GM21576 (cell line): Measurements from ENCODE around the gene SRMS.

Experiments used
- ATAC-seq: cut with Tn5 transposase; IDR thresholded peaks from one replicate; pipeline ENCODE4 v1.9.1; 2021; ENCODE audit warnings: mild to moderate bottlenecking, moderate library complexity; ENCODE audit not compliant: unreplicated experiment

SRMS gene

GRCh38 chr20:63539441-63540370 lies 7.8 kb downstream of the SRMS start:
- ATAC-seq, result no peak

- ATAC-seq, result no peak
Measured at GRCh38 chr20:63539092-63539430, 8.5 kb downstream of the SRMS start.

- ATAC-seq, result no peak
Measured at GRCh38 chr20:63538204-63539091, 9.1 kb downstream of the SRMS start.

GRCh38 chr20:63537525-63538203 lies 9.9 kb downstream of the SRMS start:
- peak; percentile 80 for ATAC-seq

- ATAC-seq, result peak; percentile 10
Measured at GRCh38 chr20:63536997-63537524, 10.5 kb downstream of the SRMS start, which contains the start of gene PTK6. PTK6 (minus strand) TSS chr20:63537376; CDS start chr20:63537314, 62 bp downstream.

- ATAC-seq, result no peak
Measured at GRCh38 chr20:63536241-63536977, 11.1 kb downstream of the SRMS start.

- ATAC-seq, result no peak
Measured at GRCh38 chr20:63534831-63535651, 12.5 kb downstream of the SRMS start.

GRCh38 chr20:63534427-63534830 lies 13.1 kb downstream of the SRMS start:
- ATAC-seq, result no peak

- ATAC-seq, result no peak
Measured at GRCh38 chr20:63533871-63534393, 13.6 kb downstream of the SRMS start.

- ATAC-seq, result no peak
Measured at GRCh38 chr20:63533388-63533787, 14.2 kb downstream of the SRMS start.

- ATAC-seq, result no peak
Measured at GRCh38 chr20:63532449-63532971, 15.0 kb downstream of the SRMS start.

GRCh38 chr20:63531686-63532448 lies 15.7 kb downstream of the SRMS start:
- ATAC-seq, result no peak

- no peak for ATAC-seq
Measured at GRCh38 chr20:63530788-63531160, 16.8 kb downstream of the SRMS start.

GRCh38 chr20:63529861-63530787 lies 17.4 kb downstream of the SRMS start:
- ATAC-seq, result no peak

GRCh38 chr20:63529180-63529860 lies 18.2 kb downstream of the SRMS start:
- ATAC-seq, result no peak

GRCh38 chr20:63527184-63527583 lies 20.4 kb downstream of the SRMS start:
- no peak for ATAC-seq
